Stimulated activated CD8-positive, alpha-beta memory T cell treated with anti-CD3 and anti-CD28 coated beads, Interleukin-7, amount 100 ng/mL, for 24 hours (primary cell): ENCODE data around the gene SMPD3.

Experiments
- DNase-seq: peaks from one replicate; pipeline ENCODE4 v3.0.0-alpha.2; 2020; ENCODE audit warnings: low read depth

Gene SMPD3

GRCh38 chr16:68383858-68384257 lies 64.5 kb downstream of the SMPD3 start:
- no peak for DNase-seq

GRCh38 chr16:68382296-68382718 lies 66.0 kb downstream of the SMPD3 start:
- no peak for DNase-seq

GRCh38 chr16:68381363-68381724 lies 67.0 kb downstream of the SMPD3 start:
- DNase-seq: no peak

- no peak for DNase-seq
These were observed 67.5 kb downstream of the SMPD3 start for GRCh38 chr16:68380676-68381362.

- DNase-seq: no peak
These were observed 68.0 kb downstream of the SMPD3 start for GRCh38 chr16:68380348-68380670.

- DNase-seq: no peak
These were observed 68.6 kb downstream of the SMPD3 start for GRCh38 chr16:68379472-68380347.

GRCh38 chr16:68378436-68379415 lies 69.6 kb downstream of the SMPD3 start:
- DNase-seq: no peak

GRCh38 chr16:68377667-68378393 lies 70.5 kb downstream of the SMPD3 start:
- DNase-seq: no peak

GRCh38 chr16:68377221-68377620 lies 71.1 kb downstream of the SMPD3 start:
- DNase-seq: no peak

- no peak for DNase-seq
These were observed 71.7 kb downstream of the SMPD3 start for GRCh38 chr16:68376590-68376989.

GRCh38 chr16:68375801-68376536 lies 72.3 kb downstream of the SMPD3 start:
- DNase-seq: no peak

GRCh38 chr16:68374961-68375660 lies 73.2 kb downstream of the SMPD3 start:
- no peak for DNase-seq

GRCh38 chr16:68374246-68374805 lies 74.0 kb downstream of the SMPD3 start:
- no peak for DNase-seq

GRCh38 chr16:68373528-68374245 lies 74.6 kb downstream of the SMPD3 start:
- no peak for DNase-seq

- no peak for DNase-seq
These were observed 75.5 kb downstream of the SMPD3 start for GRCh38 chr16:68372806-68373205.

- DNase-seq: no peak
These were observed 76.0 kb downstream of the SMPD3 start for GRCh38 chr16:68372381-68372720.

GRCh38 chr16:68371706-68372380 lies 76.5 kb downstream of the SMPD3 start:
- no peak for DNase-seq

- no peak for DNase-seq
These were observed 77.0 kb downstream of the SMPD3 start for GRCh38 chr16:68371276-68371651.
